ENCODE measurements around the gene S100G.
"Not testable (repeated sequence)": the region's sequence is repeated elsewhere in the genome, so short reads cannot be mapped to it uniquely, and the experiment has no call there.

The S100G gene, protein sequence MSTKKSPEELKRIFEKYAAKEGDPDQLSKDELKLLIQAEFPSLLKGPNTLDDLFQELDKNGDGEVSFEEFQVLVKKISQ

GRCh38 chrX:16649858-16650257 is at the start of gene S100G:
S100G (plus strand) TSS chrX:16650158; CDS start chrX:16651007, 849 bp downstream.
- no peak for DNase-seq (ENCODE audit: low spot score)
- TF ChIP-seq CTCF (IDR thresholded peaks at IDR 0.05; ENCODE audit: extremely low read depth, insufficient read depth, missing control alignments) = no peak
- in situ Hi-C loops (cut with MboI; ENCODE audit: low pct_unique_long_range_greater_than_20kb, low sequenced_read_pairs, unreplicated experiment) = no loop called here

GRCh38 chrX:16601885-16602284 is 48.1 kb upstream of the S100G start:
- DNase-seq (ENCODE audit: low spot score) = no peak
- TF ChIP-seq CTCF (IDR thresholded peaks at IDR 0.05; ENCODE audit: extremely low read depth, insufficient read depth, missing control alignments) = no peak
- in situ Hi-C loops (cut with MboI; ENCODE audit: low pct_unique_long_range_greater_than_20kb, low sequenced_read_pairs, unreplicated experiment) = no loop called here

DNA sequence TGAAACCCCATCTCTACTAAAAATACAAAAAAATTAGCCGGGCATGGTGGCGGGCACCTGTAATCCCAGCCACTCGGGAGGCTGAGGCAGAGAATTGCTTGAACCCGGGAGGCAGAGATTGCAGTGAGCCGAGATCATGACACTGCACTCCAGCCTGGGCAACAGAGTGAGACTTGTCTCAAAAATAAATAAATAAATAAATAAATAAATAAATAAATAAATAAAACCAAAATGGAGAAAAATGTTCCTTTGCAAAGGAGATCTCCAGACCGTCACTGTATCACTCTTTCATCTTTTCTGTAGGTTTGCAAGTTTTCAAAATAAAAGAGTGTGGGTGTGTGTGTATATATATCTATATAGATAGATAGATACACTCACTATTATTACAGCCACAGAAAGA is 46.7 kb upstream of the S100G start:
- in situ Hi-C loops (cut with MboI; ENCODE audit: low pct_unique_long_range_greater_than_20kb, low sequenced_read_pairs, unreplicated experiment); DNase-seq (ENCODE audit: low spot score): not testable (repeated sequence)

- no peak for TF ChIP-seq CTCF (IDR thresholded peaks at IDR 0.05; ENCODE audit: extremely low read depth, insufficient read depth, missing control alignments)
- in situ Hi-C loops (cut with MboI; ENCODE audit: low pct_unique_long_range_greater_than_20kb, low sequenced_read_pairs, unreplicated experiment) = no loop called here
- DNase-seq (ENCODE audit: low spot score) = no peak
These were observed 46.1 kb upstream of the S100G start for GRCh38 chrX:16603822-16604221.

- TF ChIP-seq CTCF (IDR thresholded peaks at IDR 0.05; ENCODE audit: extremely low read depth, insufficient read depth, missing control alignments) = no peak
- no peak for DNase-seq (ENCODE audit: low spot score)
- in situ Hi-C loops (cut with MboI; ENCODE audit: low pct_unique_long_range_greater_than_20kb, low sequenced_read_pairs, unreplicated experiment) = no loop called here
These were observed 45.6 kb upstream of the S100G start for GRCh38 chrX:16604337-16604736.

- in situ Hi-C loops (cut with MboI; ENCODE audit: low pct_unique_long_range_greater_than_20kb, low sequenced_read_pairs, unreplicated experiment) = no loop called here
- TF ChIP-seq CTCF (IDR thresholded peaks at IDR 0.05; ENCODE audit: extremely low read depth, insufficient read depth, missing control alignments) = no peak
- DNase-seq (ENCODE audit: low spot score) = no peak
These were observed 43.7 kb upstream of the S100G start for GRCh38 chrX:16606142-16606720.

GRCh38 chrX:16610121-16610621 is 39.8 kb upstream of the S100G start:
- no peak for TF ChIP-seq CTCF (IDR thresholded peaks at IDR 0.05; ENCODE audit: extremely low read depth, insufficient read depth, missing control alignments)
- DNase-seq (ENCODE audit: low spot score) = no peak
- in situ Hi-C loops (cut with MboI; ENCODE audit: low pct_unique_long_range_greater_than_20kb, low sequenced_read_pairs, unreplicated experiment) = no loop called here

DNA sequence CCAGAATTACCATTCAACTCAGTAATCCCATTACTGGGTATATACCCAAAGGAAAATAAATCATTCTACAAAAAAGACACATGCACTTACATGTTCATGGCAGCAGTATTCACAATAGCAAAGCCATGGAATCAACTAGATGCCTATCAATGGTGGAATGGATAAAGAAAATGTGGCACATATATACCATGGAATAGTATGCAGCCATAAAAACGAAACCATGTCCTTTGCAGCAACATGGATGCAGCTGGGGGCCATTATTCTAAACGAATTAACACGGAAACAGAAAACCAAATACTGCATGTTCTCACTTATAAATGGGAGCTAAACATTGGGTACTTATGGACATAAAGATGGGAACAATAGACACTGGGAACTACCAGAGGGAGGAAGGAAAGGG is 39.3 kb upstream of the S100G start:
- DNase-seq (ENCODE audit: low spot score); in situ Hi-C loops (cut with MboI; ENCODE audit: low pct_unique_long_range_greater_than_20kb, low sequenced_read_pairs, unreplicated experiment): not testable (repeated sequence)
